Epithelial cell of proximal tubule (primary cell): Measurements from ENCODE around the gene ZBBX. TPM values are rescaled to one million over a fixed set of nuclear protein-coding genes. Genes with fewer than 3 reads are reported as not detected.

ENCODE experiments used
- DNase-seq: peaks from one replicate; pipeline ENCODE4 v3.0.0-alpha.2; 2011; ENCODE audit warnings: low read depth
- H3K4me3 ChIP-seq: 2 replicates; pipeline ENCODE4 v1.5.1; 2011; ENCODE audit warnings: low read depth, mild to moderate bottlenecking, low read length
- total RNA-seq: library from RNA; depleted of rRNA; stranded (reverse); fragments of >200 nt; gene quantifications from 2 replicates; pipeline ENCODE4 v1.2.3, GENCODE V29; 2015
- TF ChIP-seq, protein P1 (sequence below): conservative IDR thresholded peaks from 2 replicates; pipeline ENCODE4 v1.5.1; 2012; ENCODE audit warnings: low read depth, mild to moderate bottlenecking, low read length

Gene ZBBX
- total RNA-seq, 1 donor from 2014 or later: 0.06 TPM

DNA sequence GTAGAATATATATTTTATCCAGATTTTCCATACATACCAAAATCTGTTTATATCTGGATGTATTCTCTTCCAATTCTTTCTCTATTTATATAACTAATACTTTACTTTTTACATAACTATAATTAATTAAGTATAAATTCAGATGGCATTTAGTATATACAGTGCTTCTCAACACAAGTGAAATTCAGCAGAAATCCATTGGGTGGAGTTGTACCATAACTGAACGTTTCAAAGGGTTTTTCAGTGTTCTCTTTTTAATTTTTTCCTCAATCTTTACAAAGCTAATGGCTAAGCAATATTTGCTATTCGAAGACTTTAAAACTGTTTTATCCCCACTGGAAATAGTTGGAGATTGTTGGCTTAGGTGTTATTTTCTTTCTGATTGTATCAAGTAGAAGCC, 13.9 kb upstream of the ZBBX start:
- TF ChIP-seq, protein P1, sequence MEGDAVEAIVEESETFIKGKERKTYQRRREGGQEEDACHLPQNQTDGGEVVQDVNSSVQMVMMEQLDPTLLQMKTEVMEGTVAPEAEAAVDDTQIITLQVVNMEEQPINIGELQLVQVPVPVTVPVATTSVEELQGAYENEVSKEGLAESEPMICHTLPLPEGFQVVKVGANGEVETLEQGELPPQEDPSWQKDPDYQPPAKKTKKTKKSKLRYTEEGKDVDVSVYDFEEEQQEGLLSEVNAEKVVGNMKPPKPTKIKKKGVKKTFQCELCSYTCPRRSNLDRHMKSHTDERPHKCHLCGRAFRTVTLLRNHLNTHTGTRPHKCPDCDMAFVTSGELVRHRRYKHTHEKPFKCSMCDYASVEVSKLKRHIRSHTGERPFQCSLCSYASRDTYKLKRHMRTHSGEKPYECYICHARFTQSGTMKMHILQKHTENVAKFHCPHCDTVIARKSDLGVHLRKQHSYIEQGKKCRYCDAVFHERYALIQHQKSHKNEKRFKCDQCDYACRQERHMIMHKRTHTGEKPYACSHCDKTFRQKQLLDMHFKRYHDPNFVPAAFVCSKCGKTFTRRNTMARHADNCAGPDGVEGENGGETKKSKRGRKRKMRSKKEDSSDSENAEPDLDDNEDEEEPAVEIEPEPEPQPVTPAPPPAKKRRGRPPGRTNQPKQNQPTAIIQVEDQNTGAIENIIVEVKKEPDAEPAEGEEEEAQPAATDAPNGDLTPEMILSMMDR: peak; percentile 31
- DNase-seq: no peak
- H3K4me3 ChIP-seq: no peak overlapping the region

DNA sequence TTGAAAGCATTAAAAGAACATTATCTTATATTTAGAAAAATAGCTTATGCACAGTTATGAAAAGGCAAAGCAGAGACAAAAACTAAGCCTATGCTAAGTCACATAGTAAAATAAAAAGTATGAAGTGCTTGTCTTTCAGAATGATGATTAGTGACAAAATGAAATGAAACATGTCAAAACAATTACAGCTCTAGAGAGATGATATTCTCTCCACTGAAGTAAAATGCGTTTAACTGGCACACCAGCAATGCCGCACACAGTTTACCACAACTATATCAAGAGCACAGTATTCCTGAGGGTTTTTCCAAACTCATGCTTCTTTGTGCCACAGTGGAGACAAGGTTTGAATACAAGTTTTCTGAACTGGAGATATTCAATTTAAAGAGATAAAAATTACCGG, 2.1 kb upstream of the ZBBX start:
- H3K4me3 ChIP-seq: no peak overlapping the region
- DNase-seq: no peak
- TF ChIP-seq, protein P1: no peak

DNA sequence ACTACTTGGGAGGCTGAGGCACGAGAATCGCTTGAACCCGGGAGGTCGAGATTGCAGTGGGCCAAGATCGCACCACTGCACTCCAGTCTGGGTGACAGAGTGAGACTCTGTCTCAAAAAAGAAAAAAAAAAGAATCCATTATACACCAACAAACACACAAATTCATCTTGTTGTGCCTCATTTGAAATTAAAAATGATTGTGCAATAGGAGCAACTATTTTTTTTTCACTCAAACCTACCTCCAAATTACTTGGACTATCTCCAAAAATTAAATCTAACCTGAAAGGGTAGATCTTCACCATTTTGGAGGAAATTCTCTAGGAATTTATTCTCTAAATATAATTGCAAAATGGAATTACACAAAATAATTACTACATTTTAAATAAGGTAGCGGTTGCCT, 4.6 kb downstream of the ZBBX start:
- no peak for DNase-seq
- TF ChIP-seq, protein P1: no peak

DNA sequence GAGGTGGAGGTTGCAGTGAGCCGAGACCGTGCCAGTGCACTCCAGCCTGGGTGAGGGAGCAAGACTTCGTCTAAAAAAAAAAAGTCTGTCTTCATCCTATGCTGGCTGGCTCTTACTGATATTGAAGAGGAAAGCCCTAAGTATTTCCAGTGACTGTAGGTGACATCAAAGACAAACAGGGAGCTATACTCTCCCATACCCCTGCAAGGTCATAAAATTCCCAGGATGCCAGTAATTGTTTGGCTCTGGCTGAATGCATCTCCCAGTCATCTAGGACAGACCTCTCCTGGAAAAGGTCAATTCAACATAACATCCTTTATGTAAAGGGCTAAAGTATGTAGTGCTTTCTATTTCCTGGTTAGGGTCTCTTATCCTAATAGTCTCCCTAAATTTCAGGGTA, 8.0 kb downstream of the ZBBX start:
- TF ChIP-seq, protein P1: no peak
- no peak for DNase-seq
- no peak overlapping the region for H3K4me3 ChIP-seq

More for the DNA sequence above, 4.6 kb downstream of the ZBBX start:
- H3K4me3 ChIP-seq: no peak overlapping the region

GRCh38 chr3:167361948-167362347, 18.1 kb downstream of the ZBBX start:
- H3K4me3 ChIP-seq: no peak overlapping the region

DNA sequence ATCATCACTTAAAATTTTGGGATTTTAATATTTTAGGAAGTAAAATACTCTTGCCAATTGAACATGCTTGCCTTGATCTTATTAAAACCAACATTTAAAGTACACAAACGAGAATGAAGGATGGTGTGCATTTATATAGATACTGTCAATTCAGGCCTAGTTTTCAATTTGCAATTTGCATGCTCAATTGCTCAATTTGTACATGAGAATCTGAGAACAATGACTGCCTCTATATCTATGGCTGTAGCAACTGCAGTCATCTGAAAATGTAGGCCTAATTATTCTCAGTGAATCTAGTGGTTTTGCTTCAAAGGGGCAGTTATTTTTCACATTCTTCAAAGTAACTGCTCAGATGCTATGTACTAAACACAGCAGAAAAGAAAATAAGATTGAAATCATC, 18.8 kb downstream of the ZBBX start:
- no peak overlapping the region for H3K4me3 ChIP-seq
- TF ChIP-seq, protein P1: no peak
- no peak for DNase-seq

More at GRCh38 chr3:167361948-167362347, 18.1 kb downstream of the ZBBX start:
- no peak for DNase-seq
- TF ChIP-seq, protein P1: no peak

DNA sequence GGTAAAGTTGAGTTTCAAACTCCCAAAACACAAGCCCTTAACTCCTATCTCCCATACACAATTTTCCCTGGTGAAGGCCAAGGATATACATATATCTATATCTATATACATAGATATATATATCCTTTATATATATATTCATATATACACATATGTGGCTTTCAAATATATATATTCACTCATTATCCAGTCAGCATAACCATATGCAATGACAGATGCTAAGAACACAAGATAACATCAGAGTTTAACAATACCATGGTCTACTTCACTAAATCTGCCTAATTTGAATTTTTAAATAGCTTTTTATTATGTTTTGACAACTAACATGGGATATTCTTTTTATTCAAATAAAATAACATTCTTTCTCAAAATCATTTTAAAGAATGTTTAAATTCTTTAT, 24.7 kb downstream of the ZBBX start:
- TF ChIP-seq, protein P1: no peak

More for the DNA sequence above, 24.7 kb downstream of the ZBBX start:
- no peak for DNase-seq
- H3K4me3 ChIP-seq: no peak overlapping the region
